Left ventricle myocardium inferior (tissue), 1 donor: ENCODE data around the gene TIMM17B. TPM values are rescaled to one million over a fixed set of nuclear protein-coding genes. Genes with fewer than 3 reads are reported as not detected.

ENCODE experiments used
- DNase-seq: peaks from one replicate; pipeline ENCODE4 v3.0.0-alpha.2; 2020
- H3K27ac ChIP-seq: fragments of 200-600 bp; replicated peaks from 2 replicates; pipeline ENCODE4 v1.8.0; 2021
- H3K27me3 ChIP-seq: fragments of 200-600 bp; 2 replicates; pipeline ENCODE4 v1.8.0; 2021; ENCODE audit warnings: low read depth
- H3K36me3 ChIP-seq: fragments of 200-600 bp; 2 replicates; pipeline ENCODE4 v1.8.0; 2021
- H3K4me1 ChIP-seq: fragments of 200-600 bp; 2 replicates; pipeline ENCODE4 v1.8.0; 2021
- H3K4me3 ChIP-seq: fragments of 200-600 bp; 2 replicates; pipeline ENCODE4 v1.8.0; 2021; ENCODE audit warnings: mild to moderate bottlenecking, moderate library complexity
- H3K9me3 ChIP-seq: fragments of 200-600 bp; replicated peaks from 2 replicates; pipeline ENCODE4 v1.8.0; 2021
- CTCF ChIP-seq: fragments of 200-600 bp; IDR thresholded peaks from 2 replicates; pipeline ENCODE4 v1.8.0; 2021; ENCODE audit warnings: antibody characterized with exemption, mild to moderate bottlenecking, borderline replicate concordance
- intact Hi-C: fragments of 100-400 bp; cut with micrococcal nuclease; formaldehyde crosslinking; loops from one replicate; pipeline ENCODE4 v1.11.0; 2022
- total RNA-seq: library from RNA; stranded (reverse); fragmentation: NEBNext Ultra II Directional; extraction: Animal tissue kit (Norgen Biotek cat#: 25700); gene quantifications from one replicate; pipeline ENCODE4 v1.2.1, GENCODE V29; 2021
- donor health status: DM: no; HTN: yes; CAD: no; lungs with severe emphysema.

TIMM17B gene
- total RNA-seq, 1 donor from 2014 or later = 76.1 TPM

GRCh38 chrX:48904180-48904579, 6.6 kb upstream of the TIMM17B start:
- no peak for DNase-seq
- Histone ChIP-seq H3K36me3 (peaks cover 34% of the 10 kb centered on the region), H3K27ac (no peak overlapping the region), H3K27me3 (no peaks in the 10 kb centered on the region), H3K4me3 (no peak overlapping the region), H3K4me1 (peaks cover 5% of the 10 kb centered on the region), H3K9me3 (no peaks in the 10 kb centered on the region)
- intact Hi-C loops = no loop called here
- TF ChIP-seq CTCF = no peak

GRCh38 chrX:48903290-48903689, 5.7 kb upstream of the TIMM17B start:
- no peak for DNase-seq
- TF ChIP-seq CTCF = no peak
- no peak overlapping the region for H3K27ac ChIP-seq
- H3K36me3 ChIP-seq = peaks cover 34% of the 10 kb centered on the region
- H3K4me3 ChIP-seq = no peak overlapping the region
- H3K27me3 ChIP-seq = no peaks in the 10 kb centered on the region
- H3K4me1 ChIP-seq = peaks cover 14% of the 10 kb centered on the region
- H3K9me3 ChIP-seq = no peaks in the 10 kb centered on the region
- intact Hi-C loops = no loop called here

- Histone ChIP-seq H3K4me3 (no peak overlapping the region), H3K27me3 (no peaks in the 10 kb centered on the region)
- DNase-seq = no peak
Measured at GRCh38 chrX:48902776-48903175, 5.2 kb upstream of the TIMM17B start.

GRCh38 chrX:48902135-48902534, 4.6 kb upstream of the TIMM17B start:
- H3K36me3 ChIP-seq = peaks cover 34% of the 10 kb centered on the region
- TF ChIP-seq CTCF = no peak

More at GRCh38 chrX:48902776-48903175, 5.2 kb upstream of the TIMM17B start:
- no peak for TF ChIP-seq CTCF
- H3K27ac ChIP-seq = no peak overlapping the region
- intact Hi-C loops = no loop called here
- peaks cover 34% of the 10 kb centered on the region for H3K36me3 ChIP-seq
- H3K4me1 ChIP-seq = peaks cover 15% of the 10 kb centered on the region
- no peaks in the 10 kb centered on the region for H3K9me3 ChIP-seq

GRCh38 chrX:48901069-48901468, 3.5 kb upstream of the TIMM17B start:
- Histone ChIP-seq H3K27me3 (no peaks in the 10 kb centered on the region), H3K27ac (no peak overlapping the region), H3K4me1 (peaks cover 24% of the 10 kb centered on the region), H3K9me3 (no peaks in the 10 kb centered on the region), H3K36me3 (peaks cover 34% of the 10 kb centered on the region), H3K4me3 (no peak overlapping the region)
- intact Hi-C loops = no loop called here
- no peak for DNase-seq
- TF ChIP-seq CTCF = no peak

More at GRCh38 chrX:48902135-48902534, 4.6 kb upstream of the TIMM17B start:
- DNase-seq = no peak
- H3K9me3 ChIP-seq = no peaks in the 10 kb centered on the region
- intact Hi-C loops = no loop called here
- H3K27ac ChIP-seq = no peak overlapping the region
- H3K4me3 ChIP-seq = no peak overlapping the region
- H3K27me3 ChIP-seq = no peaks in the 10 kb centered on the region
- H3K4me1 ChIP-seq = peaks cover 15% of the 10 kb centered on the region

GRCh38 chrX:48899078-48899410, 1.5 kb upstream of the TIMM17B start:
- peaks cover 24% of the 10 kb centered on the region for H3K4me1 ChIP-seq
- H3K4me3 ChIP-seq = no peak overlapping the region
- H3K36me3 ChIP-seq = peaks cover 27% of the 10 kb centered on the region
- no peak overlapping the region for H3K27ac ChIP-seq
- intact Hi-C loops = no loop called here
- no peaks in the 10 kb centered on the region for H3K9me3 ChIP-seq
- no peaks in the 10 kb centered on the region for H3K27me3 ChIP-seq
- TF ChIP-seq CTCF = no peak
- DNase-seq = no peak
